Cardiac muscle cell (in vitro differentiated cells and primary cell): Measurements from ENCODE around the gene XPC. TPM values are rescaled to one million over a fixed set of nuclear protein-coding genes. Genes with fewer than 3 reads are reported as not detected.

Experiments used
- DNase-seq, 2 donors: peaks; one replicate each; pipeline versions ENCODE4 v3.0.0 to v3.0.0-alpha.2; 2010 to 2017; ENCODE audit warnings: low read depth in 1 of 2, low spot score in 1 of 2
- H3K27ac ChIP-seq: fragments of 200-600 bp; sonication (generic); 2 replicates; pipeline ENCODE4 v1.5.1; 2016
- H3K27me3 ChIP-seq: fragments of 200-600 bp; sonication (generic); 2 replicates; pipeline ENCODE4 v1.6.0; 2016; ENCODE audit warnings: control low read depth
- H3K36me3 ChIP-seq: fragments of 200-600 bp; sonication (generic); 2 replicates; pipeline ENCODE4 v1.5.1; 2016; ENCODE audit warnings: control low read depth
- H3K4me1 ChIP-seq: fragments of 200-600 bp; sonication (generic); 2 replicates; pipeline ENCODE4 v1.8.1; 2017; ENCODE audit warnings: low read depth, mild to moderate bottlenecking, mixed run types
- H3K4me3 ChIP-seq: fragments of 200-600 bp; sonication (generic); 2 replicates; pipeline ENCODE4 v1.5.1; 2016; ENCODE audit warnings: mild to moderate bottlenecking
- H3K9me3 ChIP-seq: fragments of 200-600 bp; sonication (generic); 2 replicates; pipeline ENCODE4 v1.5.1; 2017; ENCODE audit warnings: low read depth, mild to moderate bottlenecking, control low read depth
- polyA plus RNA-seq: library from polyadenylated mRNA; unstranded; fragments of >200 nt; fragmentation: Nextera tagmentation; extraction: Ambion mirVana; gene quantifications from 2 replicates; pipeline ENCODE4 v1.2.1, GENCODE V29; 2016
- total RNA-seq: library from RNA; depleted of rRNA; stranded (reverse); fragments of >200 nt; gene quantifications from 2 replicates; pipeline ENCODE4 v1.2.3, GENCODE V29; 2016
- TF ChIP-seq, protein P1 (sequence below): IDR thresholded peaks from 2 replicates; pipeline ENCODE4 v1.5.1; 2012; ENCODE audit warnings: low read depth, mild to moderate bottlenecking, low read length

XPC gene
- total and polyA plus RNA-seq, 2 experiments from 2014 or later, result 26.6 to 37.7 TPM

DNA sequence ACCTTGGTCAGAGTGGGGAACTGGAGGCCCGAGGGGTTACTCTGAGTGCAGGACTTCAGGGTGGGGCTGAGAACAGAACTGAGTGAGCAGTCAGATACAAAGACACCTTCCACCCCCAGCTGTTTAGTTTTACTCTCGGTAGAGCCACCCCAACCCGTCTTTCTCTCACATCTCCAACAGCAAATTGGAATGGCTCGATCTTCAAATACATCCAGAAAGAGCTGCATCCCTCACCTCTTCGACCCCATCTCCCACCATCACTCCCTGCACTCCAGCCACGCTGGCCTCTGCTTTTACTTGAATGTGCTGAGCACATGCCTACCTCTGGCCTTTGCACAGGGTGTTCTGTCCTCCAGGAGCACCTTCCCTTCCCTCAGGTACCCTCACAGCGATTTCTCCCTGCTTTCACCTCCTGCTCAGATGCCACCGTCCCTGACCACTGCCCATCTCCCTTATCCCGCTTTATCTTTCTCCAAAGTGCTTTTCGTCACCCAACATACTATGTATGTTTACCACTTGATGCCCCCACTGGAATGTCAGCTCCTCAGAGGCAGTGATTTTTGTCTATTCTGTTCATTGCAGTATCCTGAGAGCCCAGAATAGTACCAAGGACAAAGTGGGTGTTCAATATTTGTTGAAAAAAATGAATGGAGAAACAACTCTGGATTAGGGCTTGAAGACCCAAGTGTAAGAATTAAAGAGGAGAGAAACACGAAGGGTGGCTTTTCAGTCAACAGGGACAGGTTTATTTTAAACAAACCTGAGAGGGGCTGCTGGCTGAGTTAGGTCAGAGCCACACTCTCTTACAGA is 58.1 kb downstream of the XPC start:
- H3K9me3 ChIP-seq, result no peaks in the 10 kb centered on the region
- DNase-seq, result no peak
- peaks cover 5% of the 10 kb centered on the region for H3K36me3 ChIP-seq
- H3K27ac ChIP-seq, result no peak overlapping the region
- no peak overlapping the region for H3K4me3 ChIP-seq
- H3K27me3 ChIP-seq, result no peaks in the 10 kb centered on the region
- TF ChIP-seq, protein P1, sequence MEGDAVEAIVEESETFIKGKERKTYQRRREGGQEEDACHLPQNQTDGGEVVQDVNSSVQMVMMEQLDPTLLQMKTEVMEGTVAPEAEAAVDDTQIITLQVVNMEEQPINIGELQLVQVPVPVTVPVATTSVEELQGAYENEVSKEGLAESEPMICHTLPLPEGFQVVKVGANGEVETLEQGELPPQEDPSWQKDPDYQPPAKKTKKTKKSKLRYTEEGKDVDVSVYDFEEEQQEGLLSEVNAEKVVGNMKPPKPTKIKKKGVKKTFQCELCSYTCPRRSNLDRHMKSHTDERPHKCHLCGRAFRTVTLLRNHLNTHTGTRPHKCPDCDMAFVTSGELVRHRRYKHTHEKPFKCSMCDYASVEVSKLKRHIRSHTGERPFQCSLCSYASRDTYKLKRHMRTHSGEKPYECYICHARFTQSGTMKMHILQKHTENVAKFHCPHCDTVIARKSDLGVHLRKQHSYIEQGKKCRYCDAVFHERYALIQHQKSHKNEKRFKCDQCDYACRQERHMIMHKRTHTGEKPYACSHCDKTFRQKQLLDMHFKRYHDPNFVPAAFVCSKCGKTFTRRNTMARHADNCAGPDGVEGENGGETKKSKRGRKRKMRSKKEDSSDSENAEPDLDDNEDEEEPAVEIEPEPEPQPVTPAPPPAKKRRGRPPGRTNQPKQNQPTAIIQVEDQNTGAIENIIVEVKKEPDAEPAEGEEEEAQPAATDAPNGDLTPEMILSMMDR, result no peak
- no peaks in the 10 kb centered on the region for H3K4me1 ChIP-seq

DNA sequence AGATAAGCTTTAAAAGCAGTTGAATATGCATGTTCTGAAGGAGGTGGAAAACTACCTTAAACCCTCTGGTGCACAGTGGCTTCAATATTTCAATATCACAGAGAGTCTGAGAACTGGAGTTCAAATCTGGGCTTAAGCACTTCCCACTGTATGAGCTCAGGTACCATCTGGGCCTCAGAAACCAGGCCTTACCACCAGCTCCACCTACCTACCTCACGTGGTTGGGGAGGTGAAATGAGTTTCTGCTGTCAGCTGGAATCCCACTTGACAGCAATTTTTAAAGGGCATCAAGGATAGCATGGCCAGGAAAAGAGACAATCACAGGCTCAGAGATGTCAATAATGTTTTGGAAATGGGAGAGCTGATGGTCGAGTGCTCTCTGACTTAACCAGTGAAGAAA is 58.8 kb downstream of the XPC start:
- TF ChIP-seq, protein P1, result no peak
- no peak overlapping the region for H3K4me3 ChIP-seq
- no peaks in the 10 kb centered on the region for H3K27me3 ChIP-seq

DNA sequence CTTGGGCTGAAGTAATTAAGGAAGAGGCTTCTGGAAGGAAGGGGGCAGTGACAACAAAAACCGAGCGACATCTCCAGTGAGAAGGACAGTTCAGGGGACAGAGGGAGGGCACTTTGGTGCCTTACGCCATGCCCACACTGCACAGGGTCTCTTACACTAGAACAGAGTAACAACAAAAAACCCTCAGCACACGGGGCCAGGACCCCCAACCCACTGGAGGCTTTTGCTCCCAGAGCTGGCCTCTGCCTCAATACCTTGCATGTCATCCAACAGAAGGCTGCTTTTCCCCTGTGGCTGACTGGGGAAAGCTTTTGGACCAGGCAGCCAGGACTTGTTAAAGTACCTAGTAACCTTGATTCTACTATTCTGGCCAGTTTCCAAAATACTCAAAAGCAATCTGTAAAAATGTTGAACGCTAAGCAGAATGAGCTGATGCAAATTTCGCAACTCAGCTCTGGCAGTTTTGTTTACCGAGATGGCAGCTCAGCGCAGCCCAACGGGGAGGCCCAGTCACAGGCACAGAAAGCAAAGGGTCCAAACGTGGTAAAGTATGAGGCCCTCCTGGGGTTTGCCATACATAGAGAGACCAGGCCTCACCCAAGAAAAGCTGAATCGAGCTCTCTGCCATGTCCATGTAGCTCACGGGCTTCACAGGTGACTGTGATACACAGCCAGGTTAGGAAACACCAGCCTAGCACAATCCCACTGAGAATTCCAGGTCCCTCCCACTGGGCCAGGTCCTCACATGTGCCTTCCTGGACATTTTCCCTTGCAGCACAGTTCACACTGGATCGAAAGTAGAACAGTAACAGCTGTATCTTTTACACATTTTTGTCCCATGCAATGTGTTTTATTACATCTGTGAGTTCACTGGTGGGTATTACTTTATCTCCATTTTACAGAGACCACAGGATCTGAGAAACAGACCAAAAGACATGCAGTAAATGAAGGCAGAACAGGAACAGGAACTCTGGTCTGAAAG is 59.7 kb downstream of the XPC start:
- no peak overlapping the region for H3K27ac ChIP-seq
- no peaks in the 10 kb centered on the region for H3K27me3 ChIP-seq
- H3K4me3 ChIP-seq, result no peak overlapping the region
- peaks cover 7% of the 10 kb centered on the region for H3K36me3 ChIP-seq
- peak in 1 of 2 donors; percentile 85 for DNase-seq
- TF ChIP-seq, protein P1, result no peak
- H3K4me1 ChIP-seq, result no peaks in the 10 kb centered on the region
- no peaks in the 10 kb centered on the region for H3K9me3 ChIP-seq

More for the DNA sequence above, 58.8 kb downstream of the XPC start:
- no peak for DNase-seq
- no peak overlapping the region for H3K27ac ChIP-seq
- H3K36me3 ChIP-seq, result peaks cover 7% of the 10 kb centered on the region
- H3K9me3 ChIP-seq, result no peaks in the 10 kb centered on the region
- H3K4me1 ChIP-seq, result no peaks in the 10 kb centered on the region

DNA sequence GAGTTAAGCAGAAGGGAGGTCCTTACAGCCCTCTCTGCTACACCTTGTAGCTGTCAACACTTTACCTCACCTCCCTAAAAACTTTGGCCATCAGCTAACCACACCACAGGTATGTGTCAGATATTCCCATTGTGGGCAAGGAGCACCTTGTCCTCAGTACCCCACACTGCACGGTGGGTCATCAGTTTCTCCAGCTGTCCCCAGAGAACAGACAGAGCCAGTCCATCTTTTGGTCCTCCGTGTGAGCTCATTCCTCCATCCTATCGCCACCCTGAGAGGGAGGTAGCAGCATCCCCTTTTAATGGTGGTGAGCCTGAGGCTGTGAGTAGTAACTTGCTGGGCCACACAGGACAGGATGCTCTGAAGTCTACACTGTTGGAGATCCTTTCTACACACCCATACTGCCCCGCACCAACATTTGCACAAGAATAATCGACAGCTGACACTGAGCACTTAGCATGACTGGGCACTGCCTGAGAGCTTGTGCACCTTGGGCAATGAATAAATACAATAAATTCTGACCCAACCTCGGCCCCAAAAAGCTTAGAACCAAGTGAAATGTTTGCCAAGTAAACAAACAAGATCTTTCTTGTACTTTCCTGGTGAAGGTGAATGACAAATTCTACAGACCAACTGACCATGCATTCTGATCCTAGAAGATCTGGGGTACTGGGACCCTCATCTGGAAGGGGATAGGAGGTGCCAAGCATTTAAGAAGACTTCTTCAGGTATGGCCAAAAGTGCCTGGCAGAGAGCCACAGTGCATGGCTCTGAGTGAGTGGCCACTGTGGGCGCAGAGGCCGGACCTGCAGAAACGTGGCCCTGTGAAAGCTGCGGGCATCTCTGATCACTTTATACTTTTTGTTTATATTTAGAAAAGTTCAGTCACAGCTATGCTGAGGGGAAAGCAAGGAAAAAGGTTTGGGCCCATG is 60.7 kb downstream of the XPC start:
- H3K27ac ChIP-seq, result no peak overlapping the region
- H3K27me3 ChIP-seq, result no peaks in the 10 kb centered on the region
- TF ChIP-seq, protein P1, result no peak
- no peaks in the 10 kb centered on the region for H3K9me3 ChIP-seq
- no peaks in the 10 kb centered on the region for H3K4me1 ChIP-seq
- DNase-seq, result no peak
- H3K4me3 ChIP-seq, result no peak overlapping the region
- peaks cover 7% of the 10 kb centered on the region for H3K36me3 ChIP-seq
